H1 (cell line): ENCODE measurements around the gene TRIM6. TPM values are rescaled to one million over a fixed set of nuclear protein-coding genes. Genes with fewer than 3 reads are reported as not detected.

ENCODE experiments used
- ASH2L ChIP-seq: fragments of 200-600, 300-600 bp; sonication (generic); IDR thresholded peaks from one replicate; pipeline ENCODE4 v1.7.1; 2017; ENCODE audit warnings: low read length
- CHD2 ChIP-seq: IDR thresholded peaks from 2 replicates; pipeline ENCODE4 v1.6.1; 2012; ENCODE audit warnings: low read length, improper control_type of control experiment
- CHD7 ChIP-seq: fragments of 300-600 bp; sonication (generic); IDR thresholded peaks from 2 replicates; pipeline ENCODE4 v1.7.1; 2012; ENCODE audit warnings: low read length, moderate library complexity, mild to moderate bottlenecking, inconsistent platforms; ENCODE audit not compliant: insufficient replicate concordance
- CTCF ChIP-seq, 3 experiments: IDR thresholded peaks; 1 replicate in 2 of 3; 2 replicates in 1 of 3; pipeline versions ENCODE4 v1.5.1 to v1.6.1; 2011; ENCODE audit warnings: low read length in 3 of 3, mild to moderate bottlenecking in 3 of 3, inconsistent platforms in 2 of 3, low read depth in 1 of 3, moderate library complexity in 1 of 3; ENCODE audit not compliant: insufficient read depth in 1 of 3; ENCODE audit errors: control extremely low read depth in 1 of 3
- SUZ12 ChIP-seq: fragments of 200-600 bp; sonication (generic); IDR thresholded peaks from 2 replicates; pipeline ENCODE4 v1.6.1; 2012; ENCODE audit warnings: mild to moderate bottlenecking, inconsistent platforms, low read length, moderate library complexity, mixed read lengths
- TBP ChIP-seq: IDR thresholded peaks from 2 replicates; pipeline ENCODE4 v1.6.1; 2011; ENCODE audit warnings: low read depth, low read length, improper control_type of control experiment
- USF2 ChIP-seq: IDR thresholded peaks from 2 replicates; pipeline ENCODE4 v1.6.1; 2011; ENCODE audit warnings: low read length, improper control_type of control experiment
- polyA plus RNA-seq, 7 experiments: library from polyadenylated mRNA; depleted of rRNA in 3 of 7; stranded (reverse) in 5 of 7; unstranded in 2 of 7; fragments of >200 nt in 5 of 7; fragments of 200-250 nt in 2 of 7; gene quantifications; 1 replicate in 5 of 7; 2 replicates in 1 of 7; 4 replicates in 1 of 7; pipeline versions ENCODE4 v1.2.1 to v1.2.3, GENCODE V29; 2011 to 2013; ENCODE audit warnings: missing spikeins in 2 of 7, mixed read lengths in 2 of 7
- total RNA-seq: library from RNA; stranded (reverse); fragmentation: NEBNext Ultra II Directional; extraction: Animal tissue kit (Norgen Biotek cat#: 25700); gene quantifications from 2 replicates; pipeline ENCODE4 v1.2.1, GENCODE V29; 2021

Gene TRIM6
- total and polyA plus RNA-seq, 2 of the 8 experiments (the other 6 are each of a cell fraction or from before 2014, with no cell fraction given): 21.6 to 23.3 TPM

- TF ChIP-seq CHD7: no peak
- no peak for TF ChIP-seq CHD2
- TF ChIP-seq ASH2L: no peak
- TF ChIP-seq CTCF (IDR thresholded peaks at IDR 0.05; ENCODE audit: control extremely low read depth in 1 of 3, insufficient read depth in 1 of 3, low read depth in 1 of 3, low read length in 3 of 3): no peak
- no peak for TF ChIP-seq USF2
- TF ChIP-seq TBP: no peak
- TF ChIP-seq SUZ12: no peak
These were observed 26.4 kb downstream of the TRIM6 start (continued) for GRCh38 chr11:5622802-5623201.
